GM23338 (cell line): ENCODE data around the gene DHRS3. TPM values are rescaled to one million over a fixed set of nuclear protein-coding genes. Genes with fewer than 3 reads are reported as not detected.

ENCODE experiments used
- ATAC-seq: fragments of 200-7000 bp; cut with Tn5 transposase; 3 replicates; pipeline ENCODE4 v1.9.1; 2020
- DNase-seq: peaks from one replicate; pipeline ENCODE4 v3.0.0-alpha.2; 2015; ENCODE audit warnings: low spot score
- H2AFZ ChIP-seq: fragments of 200-600 bp; sonication (generic); 2 replicates; pipeline ENCODE4 v1.8.0; 2016; ENCODE audit warnings: antibody characterized with exemption, mild to moderate bottlenecking, moderate library complexity
- H3F3A ChIP-seq: fragments of 200-600 bp; sonication (generic); replicated peaks from 2 replicates; pipeline ENCODE4 v1.8.0; 2017; ENCODE audit warnings: antibody characterized with exemption, mixed run types, low read depth
- H3K27ac ChIP-seq: fragments of 200-600 bp; sonication (generic); 2 replicates; pipeline ENCODE4 v1.6.1; 2016; ENCODE audit warnings: low read depth
- H3K27me3 ChIP-seq: fragments of 200-600 bp; sonication (generic); 2 replicates; pipeline ENCODE4 v1.8.0; 2016; ENCODE audit warnings: mild to moderate bottlenecking, mixed run types, moderate library complexity; ENCODE audit not compliant: insufficient read depth
- H3K36me3 ChIP-seq: fragments of 200-600 bp; sonication (generic); 2 replicates; pipeline ENCODE4 v1.8.0; 2016; ENCODE audit warnings: mild to moderate bottlenecking; ENCODE audit not compliant: insufficient read depth
- H3K4me1 ChIP-seq: fragments of 200-600 bp; sonication (generic); 2 replicates; pipeline ENCODE4 v1.8.0; 2016; ENCODE audit warnings: mild to moderate bottlenecking, moderate library complexity; ENCODE audit not compliant: insufficient read depth
- H3K4me2 ChIP-seq: fragments of 200-600 bp; sonication (generic); 2 replicates; pipeline ENCODE4 v1.7.1; 2017; ENCODE audit warnings: mixed run types
- H3K4me3 ChIP-seq: fragments of 200-600 bp; sonication (generic); 2 replicates; pipeline ENCODE4 v1.6.1; 2016; ENCODE audit warnings: mixed run types
- H3K79me2 ChIP-seq: fragments of 200-600 bp; sonication (generic); replicated peaks from 2 replicates; pipeline ENCODE4 v1.8.0; 2017; ENCODE audit warnings: mild to moderate bottlenecking; ENCODE audit not compliant: insufficient read depth
- H3K9me2 ChIP-seq: fragments of 200-600 bp; sonication (generic); 2 replicates; pipeline ENCODE4 v1.8.0; 2017; ENCODE audit not compliant: insufficient read depth
- H4K20me1 ChIP-seq: fragments of 200-600 bp; sonication (generic); replicated peaks from 2 replicates; pipeline ENCODE4 v1.8.0; 2017; ENCODE audit warnings: mild to moderate bottlenecking; ENCODE audit not compliant: insufficient read depth
- H3K27ac Mint-ChIP-seq: 2 replicates; pipeline ENCODE4 v1.8.0; 2020; ENCODE audit warnings: inconsistent platforms, mild to moderate bottlenecking, moderate library complexity, mixed read lengths
- H3K27me3 Mint-ChIP-seq: 3 replicates; pipeline ENCODE4 v1.8.0; 2022; ENCODE audit warnings: low read depth, mild to moderate bottlenecking, moderate library complexity, mixed read lengths, inconsistent platforms; ENCODE audit not compliant: insufficient read depth, poor library complexity
- H3K36me3 Mint-ChIP-seq: 3 replicates; pipeline ENCODE4 v1.8.0; 2021; ENCODE audit warnings: low read depth, mild to moderate bottlenecking, inconsistent platforms, moderate library complexity, mixed read lengths
- H3K4me1 Mint-ChIP-seq: 3 replicates; pipeline ENCODE4 v1.8.0; 2020; ENCODE audit warnings: mild to moderate bottlenecking, inconsistent platforms, mixed read lengths
- H3K4me3 Mint-ChIP-seq: 3 replicates; pipeline ENCODE4 v1.8.0; 2021; ENCODE audit warnings: moderate library complexity, mild to moderate bottlenecking, inconsistent platforms, mixed read lengths
- H3K9me3 Mint-ChIP-seq: 3 replicates; pipeline ENCODE4 v1.8.0; 2020; ENCODE audit warnings: moderate library complexity, mild to moderate bottlenecking, inconsistent platforms, mixed read lengths
- CREB1 ChIP-seq: fragments of 250-450 bp; sonication (Bioruptor Pico); IDR thresholded peaks from 2 replicates; pipeline ENCODE4 v1.5.0; 2020; ENCODE audit warnings: low read depth, mild to moderate bottlenecking, moderate library complexity
- CTCF ChIP-seq, 2 experiments: fragments of 200-600 bp in 1 of 2; sonication (generic) in 1 of 2; conservative IDR thresholded peaks; 2 replicates each; pipeline versions ENCODE4 v1.5.1 to v1.6.1; 2016 to 2017; ENCODE audit warnings: antibody characterized with exemption in 2 of 2, low read depth in 2 of 2, mild to moderate bottlenecking in 2 of 2, moderate library complexity in 1 of 2
- ETS1 ChIP-seq: IDR thresholded peaks from 2 replicates; pipeline ENCODE4 v1.6.1; 2016; ENCODE audit warnings: antibody characterized with exemption
- EZH2 ChIP-seq: fragments of 200-600 bp; sonication (generic); IDR thresholded peaks from one replicate; pipeline ENCODE4 v1.8.0; 2017; ENCODE audit warnings: antibody characterized with exemption, mild to moderate bottlenecking, low read depth; ENCODE audit not compliant: unreplicated experiment
- EZH2phosphoT487 ChIP-seq: fragments of 200-600 bp; sonication (generic); IDR thresholded peaks from one replicate; pipeline ENCODE4 v1.8.1; 2018; ENCODE audit warnings: antibody characterized with exemption; ENCODE audit not compliant: unreplicated experiment
- JUNB ChIP-seq: IDR thresholded peaks from one replicate; pipeline ENCODE4 v1.6.1; 2016; ENCODE audit warnings: antibody characterized with exemption; ENCODE audit not compliant: unreplicated experiment
- NANOG ChIP-seq: IDR thresholded peaks from 2 replicates; pipeline ENCODE4 v1.6.1; 2016; ENCODE audit warnings: antibody characterized with exemption, borderline replicate concordance
- POLR2AphosphoS5 ChIP-seq: IDR thresholded peaks from 2 replicates; pipeline ENCODE4 v1.6.1; 2016; ENCODE audit warnings: antibody characterized with exemption, low read depth
- STAT1 ChIP-seq: IDR thresholded peaks from one replicate; pipeline ENCODE4 v1.6.1; 2016; ENCODE audit warnings: antibody characterized with exemption; ENCODE audit not compliant: unreplicated experiment
- ZNF114 ChIP-seq: fragments of 250-450 bp; sonication (Bioruptor Pico); IDR thresholded peaks from 2 replicates; pipeline ENCODE4 v1.5.0; 2020; ENCODE audit warnings: mild to moderate bottlenecking, moderate library complexity
- ZNF331 ChIP-seq: fragments of 250-450 bp; sonication (Bioruptor Pico); IDR thresholded peaks from 2 replicates; pipeline ENCODE4 v1.5.0; 2020; ENCODE audit warnings: low read depth, mild to moderate bottlenecking, moderate library complexity
- ZNF462 ChIP-seq: fragments of 250-450 bp; sonication (Bioruptor Pico); IDR thresholded peaks from 2 replicates; pipeline ENCODE4 v1.5.0; 2020; ENCODE audit warnings: mild to moderate bottlenecking, moderate library complexity
- polyA plus RNA-seq: library from polyadenylated mRNA; unstranded; fragments of >200 nt; fragmentation: Nextera tagmentation; extraction: Ambion mirVana; gene quantifications from 2 replicates; pipeline ENCODE4 v1.2.1, GENCODE V29; 2016
- total RNA-seq: library from RNA; depleted of rRNA; stranded (reverse); fragments of >200 nt; shearing (Covaris generic); gene quantifications from 2 replicates; pipeline ENCODE4 v1.2.3, GENCODE V29; 2014
- TF ChIP-seq, protein P1 (sequence below): IDR thresholded peaks from one replicate; pipeline ENCODE4 v1.6.1; 2018; ENCODE audit warnings: antibody characterized with exemption; ENCODE audit not compliant: unreplicated experiment

DHRS3 gene
- total and polyA plus RNA-seq, 2 experiments from 2014 or later, result 21.0 to 26.0 TPM

GRCh38 chr1:12584900-12585525 lies 33.0 kb downstream of the DHRS3 start:
- no peak for ATAC-seq
- Histone ChIP-seq H3K4me1 (no peaks in the 10 kb centered on the region), H3K27ac (no peak overlapping the region), H3K79me2 (no peaks in the 10 kb centered on the region), H3K4me3 (no peak overlapping the region), H3K27me3 (no peaks in the 10 kb centered on the region), H4K20me1 (no peaks in the 10 kb centered on the region; the same call in 1 of the 2 replicates), H2AFZ (no peak overlapping the region), H3K4me2 (no peak overlapping the region), H3K36me3 (no peaks in the 10 kb centered on the region), H3F3A (no peaks in the 10 kb centered on the region), H3K9me2 (no peaks in the 10 kb centered on the region)
- Mint-ChIP-seq H3K4me3 (no peak overlapping the region), H3K36me3 (no peaks in the 10 kb centered on the region), H3K9me3 (no peaks in the 10 kb centered on the region), H3K27ac (no peak overlapping the region), H3K27me3 (peaks cover 2% of the 10 kb centered on the region), H3K4me1 (peaks cover 2% of the 10 kb centered on the region; the same call in 2 of the 3 replicates)
- TF ChIP-seq CTCF (conservative IDR thresholded peaks at IDR 0.05; ENCODE audit: low read depth in 2 of 2) (no peak), ZNF462 (no peak), EZH2 (no peak), ETS1 (no peak), STAT1 (no peak), CREB1 (CRISPR knock-in tag) (no peak), EZH2phosphoT487 (no peak), NANOG (no peak), POLR2AphosphoS5 (no peak), ZNF331 (no peak), JUNB (no peak), ZNF114 (CRISPR knock-in tag) (no peak)
- TF ChIP-seq, protein P1, sequence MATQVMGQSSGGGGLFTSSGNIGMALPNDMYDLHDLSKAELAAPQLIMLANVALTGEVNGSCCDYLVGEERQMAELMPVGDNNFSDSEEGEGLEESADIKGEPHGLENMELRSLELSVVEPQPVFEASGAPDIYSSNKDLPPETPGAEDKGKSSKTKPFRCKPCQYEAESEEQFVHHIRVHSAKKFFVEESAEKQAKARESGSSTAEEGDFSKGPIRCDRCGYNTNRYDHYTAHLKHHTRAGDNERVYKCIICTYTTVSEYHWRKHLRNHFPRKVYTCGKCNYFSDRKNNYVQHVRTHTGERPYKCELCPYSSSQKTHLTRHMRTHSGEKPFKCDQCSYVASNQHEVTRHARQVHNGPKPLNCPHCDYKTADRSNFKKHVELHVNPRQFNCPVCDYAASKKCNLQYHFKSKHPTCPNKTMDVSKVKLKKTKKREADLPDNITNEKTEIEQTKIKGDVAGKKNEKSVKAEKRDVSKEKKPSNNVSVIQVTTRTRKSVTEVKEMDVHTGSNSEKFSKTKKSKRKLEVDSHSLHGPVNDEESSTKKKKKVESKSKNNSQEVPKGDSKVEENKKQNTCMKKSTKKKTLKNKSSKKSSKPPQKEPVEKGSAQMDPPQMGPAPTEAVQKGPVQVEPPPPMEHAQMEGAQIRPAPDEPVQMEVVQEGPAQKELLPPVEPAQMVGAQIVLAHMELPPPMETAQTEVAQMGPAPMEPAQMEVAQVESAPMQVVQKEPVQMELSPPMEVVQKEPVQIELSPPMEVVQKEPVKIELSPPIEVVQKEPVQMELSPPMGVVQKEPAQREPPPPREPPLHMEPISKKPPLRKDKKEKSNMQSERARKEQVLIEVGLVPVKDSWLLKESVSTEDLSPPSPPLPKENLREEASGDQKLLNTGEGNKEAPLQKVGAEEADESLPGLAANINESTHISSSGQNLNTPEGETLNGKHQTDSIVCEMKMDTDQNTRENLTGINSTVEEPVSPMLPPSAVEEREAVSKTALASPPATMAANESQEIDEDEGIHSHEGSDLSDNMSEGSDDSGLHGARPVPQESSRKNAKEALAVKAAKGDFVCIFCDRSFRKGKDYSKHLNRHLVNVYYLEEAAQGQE, result no peak
- DNase-seq, result no peak
